Uterus (tissue), 2 donors: Measurements from ENCODE around the gene SLC2A9.

Experiments
- POLR2A ChIP-seq, 2 donors: fragments of 450-650 bp; IDR thresholded peaks; one replicate each; pipeline ENCODE4 v1.6.1; 2016; ENCODE audit warnings: antibody characterized with exemption in 2 of 2, mild to moderate bottlenecking in 1 of 2, moderate library complexity in 1 of 2
- TF ChIP-seq, protein P1 (sequence below), 4 experiments: fragments of 200-600 bp in 2 of 4; fragments of 450-650 bp in 2 of 4; sonication (generic) in 2 of 4; IDR thresholded peaks; one replicate each; pipeline ENCODE4 v1.5.1; 2016 to 2019; ENCODE audit warnings: antibody characterized with exemption in 4 of 4, mild to moderate bottlenecking in 2 of 4, moderate library complexity in 1 of 4

- no peak for TF ChIP-seq POLR2A (IDR thresholded peaks at IDR 0.05)
- TF ChIP-seq, protein P1, sequence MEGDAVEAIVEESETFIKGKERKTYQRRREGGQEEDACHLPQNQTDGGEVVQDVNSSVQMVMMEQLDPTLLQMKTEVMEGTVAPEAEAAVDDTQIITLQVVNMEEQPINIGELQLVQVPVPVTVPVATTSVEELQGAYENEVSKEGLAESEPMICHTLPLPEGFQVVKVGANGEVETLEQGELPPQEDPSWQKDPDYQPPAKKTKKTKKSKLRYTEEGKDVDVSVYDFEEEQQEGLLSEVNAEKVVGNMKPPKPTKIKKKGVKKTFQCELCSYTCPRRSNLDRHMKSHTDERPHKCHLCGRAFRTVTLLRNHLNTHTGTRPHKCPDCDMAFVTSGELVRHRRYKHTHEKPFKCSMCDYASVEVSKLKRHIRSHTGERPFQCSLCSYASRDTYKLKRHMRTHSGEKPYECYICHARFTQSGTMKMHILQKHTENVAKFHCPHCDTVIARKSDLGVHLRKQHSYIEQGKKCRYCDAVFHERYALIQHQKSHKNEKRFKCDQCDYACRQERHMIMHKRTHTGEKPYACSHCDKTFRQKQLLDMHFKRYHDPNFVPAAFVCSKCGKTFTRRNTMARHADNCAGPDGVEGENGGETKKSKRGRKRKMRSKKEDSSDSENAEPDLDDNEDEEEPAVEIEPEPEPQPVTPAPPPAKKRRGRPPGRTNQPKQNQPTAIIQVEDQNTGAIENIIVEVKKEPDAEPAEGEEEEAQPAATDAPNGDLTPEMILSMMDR (IDR thresholded peaks at IDR 0.05): no peak
Measured at GRCh38 chr4:9970399-9971011, 50.8 kb downstream of the SLC2A9 start.
